ENCODE results near the gene RMDN3.

The RMDN3 gene

GRCh38 chr15:40772014-40772413 lies 17.0 kb upstream of the RMDN3 start:
- DNase-seq, result no peak

- DNase-seq, result no peak
Measured at GRCh38 chr15:40771242-40771641, 16.2 kb upstream of the RMDN3 start.

- DNase-seq, result peak; percentile 32
Measured at GRCh38 chr15:40770147-40770721, 15.2 kb upstream of the RMDN3 start.

GRCh38 chr15:40769274-40770146 lies 14.5 kb upstream of the RMDN3 start, which contains the start of gene C15orf62:
C15orf62 (plus strand) TSS chr15:40769980; CDS start chr15:40770496, 516 bp downstream.
- peak; percentile 63 for DNase-seq

- no peak for DNase-seq
Measured at GRCh38 chr15:40768521-40769273, 13.6 kb upstream of the RMDN3 start.

GRCh38 chr15:40767838-40768500 lies 12.9 kb upstream of the RMDN3 start:
- no peak for DNase-seq

- DNase-seq, result no peak
Measured at GRCh38 chr15:40766906-40767837, 12.1 kb upstream of the RMDN3 start.

GRCh38 chr15:40766194-40766815 lies 11.3 kb upstream of the RMDN3 start:
- DNase-seq, result no peak

GRCh38 chr15:40764629-40765103 lies 9.6 kb upstream of the RMDN3 start:
- no peak for DNase-seq

GRCh38 chr15:40763801-40764628 lies 9.0 kb upstream of the RMDN3 start, which contains the start of gene GCHFR:
GCHFR (plus strand) TSS chr15:40764068; CDS start chr15:40764181, 113 bp downstream.
- peak; percentile 18 for DNase-seq

- DNase-seq, result peak; percentile 56
Measured at GRCh38 chr15:40762919-40763800, 8.1 kb upstream of the RMDN3 start.

GRCh38 chr15:40759961-40760360 lies 4.9 kb upstream of the RMDN3 start:
- no peak for DNase-seq

GRCh38 chr15:40756938-40757337 lies 1.9 kb upstream of the RMDN3 start:
- no peak for DNase-seq

GRCh38 chr15:40755812-40756208 lies 756 bp upstream of the RMDN3 start:
- DNase-seq, result peak; percentile 20

- no peak for DNase-seq
Measured at GRCh38 chr15:40754574-40754882, 526 bp downstream of the RMDN3 start.

GRCh38 chr15:40751745-40752144 lies 3.3 kb downstream of the RMDN3 start:
- no peak for DNase-seq

- DNase-seq, result no peak
Measured at GRCh38 chr15:40750885-40751284, 4.2 kb downstream of the RMDN3 start.

GRCh38 chr15:40749151-40749630 lies 5.9 kb downstream of the RMDN3 start:
- DNase-seq, result no peak
